ENCODE data around the gene PGAP2. TPM values are rescaled to one million over a fixed set of nuclear protein-coding genes. Genes with fewer than 3 reads are reported as not detected.

Gene PGAP2
- total and polyA plus RNA-seq, 7 experiments from 2014 or later = 20.8 to 28.3 (median 26.1) TPM

GRCh38 chr11:3830730-3831129 is 22.4 kb downstream of the PGAP2 start:
- peaks cover 3 to 38% (median 33%) of the 10 kb centered on the region in 5 donors for H3K36me3 Mint-ChIP-seq
- ChIA-PET POLR2A (interaction anchor here (0.9 to 17.9 kb wide), 6 partner anchors 8 to 242 kb away, joined by 3 to 399 read pairs (median 6); partner anchors contain the start of genes RHOG and STIM1), CTCF (interaction anchor here (1.8 kb wide), 1 partner anchor 9 kb away, joined by 5 read pairs; no protein-coding TSS in a partner anchor)

GRCh38 chr11:3831378-3832239 is 23.2 kb downstream of the PGAP2 start:
- H3K36me3 ChIP-seq (ENCODE audit: control insufficient read depth in 2 of 3, insufficient read depth in 3 of 3, low read length in 3 of 3) = peaks cover 2 to 54% (median 2%) of the 10 kb centered on the region in 3 experiments
- Mint-ChIP-seq H3K27ac (peak overlapping the region; percentile 57 to 99 (median 93)), H3K9me3 (peaks cover 0 to 2% (median 0%) of the 10 kb centered on the region in 11 donors), H3K36me3 (peaks cover 3 to 37% (median 30%) of the 10 kb centered on the region in 5 donors), H3K4me1 (peaks cover 61 to 82% (median 70%) of the 10 kb centered on the region in 7 donors), H3K4me3 (peak overlapping the region; percentile 59 to 94 (median 73)), H3K27me3 (no peaks in the 10 kb centered on the region)
- ChIA-PET POLR2A (interaction anchor here (0.6 to 17.9 kb wide), 9 partner anchors 8 to 241 kb away, joined by 3 to 399 read pairs (median 3); partner anchors contain the start of genes RHOG and STIM1), CTCF (interaction anchor here (1.0 to 1.8 kb wide), 3 partner anchors 8 to 241 kb away, joined by 3 to 5 read pairs (median 3); no protein-coding TSS in a partner anchor)
- no peaks in the 10 kb centered on the region for H3K9me3 ChIP-seq (ENCODE audit: control insufficient read depth in 2 of 3, low read length in 3 of 3)
- H3K27ac ChIP-seq (ENCODE audit: low read depth, low read length) = peak overlapping the region; percentile 53
- H3K4me1 ChIP-seq (ENCODE audit: control insufficient read depth in 2 of 2, insufficient read depth in 2 of 2, low read length in 2 of 2) = peaks cover 54 to 66% of the 10 kb centered on the region in 2 donors
- no peak overlapping the region for H3K4me3 ChIP-seq (ENCODE audit: low read length)
- intact Hi-C loops (cut with micrococcal nuclease) = no loop called here
- ATAC-seq (peak; percentile 61), DNase-seq (no peak)
- H3K27me3 ChIP-seq (ENCODE audit: control insufficient read depth in 2 of 2, insufficient read depth in 2 of 2, low read length in 2 of 2) = no peaks in the 10 kb centered on the region

More at GRCh38 chr11:3830730-3831129, 22.4 kb downstream of the PGAP2 start:
- no peaks in the 10 kb centered on the region for H3K27me3 ChIP-seq (ENCODE audit: control insufficient read depth in 2 of 2, insufficient read depth in 2 of 2, low read length in 2 of 2)
- H3K4me3 ChIP-seq (ENCODE audit: low read length) = no peak overlapping the region
- peaks cover 48 to 61% of the 10 kb centered on the region in 2 donors for H3K4me1 ChIP-seq (ENCODE audit: control insufficient read depth in 2 of 2, insufficient read depth in 2 of 2, low read length in 2 of 2)
- H3K4me1 Mint-ChIP-seq = peaks cover 59 to 82% (median 75%) of the 10 kb centered on the region in 7 donors
- peak overlapping the region; percentile 53 for H3K27ac ChIP-seq (ENCODE audit: low read depth, low read length)
- intact Hi-C loops (cut with micrococcal nuclease) = no loop called here
- peak overlapping the region; percentile 50 to 99 (median 93) for H3K27ac Mint-ChIP-seq
- peaks cover 2 to 63% (median 5%) of the 10 kb centered on the region in 3 experiments for H3K36me3 ChIP-seq (ENCODE audit: control insufficient read depth in 2 of 3, insufficient read depth in 3 of 3, low read length in 3 of 3)
- ATAC-seq (no peak), DNase-seq (no peak)
- H3K9me3 Mint-ChIP-seq = peaks cover 0 to 2% (median 0%) of the 10 kb centered on the region in 11 donors
- H3K27me3 Mint-ChIP-seq = no peaks in the 10 kb centered on the region
- peak overlapping the region in 4 of 10 donors; percentile 39 to 92 (median 80) for H3K4me3 Mint-ChIP-seq
- H3K9me3 ChIP-seq (ENCODE audit: control insufficient read depth in 2 of 3, low read length in 3 of 3) = no peaks in the 10 kb centered on the region

- Mint-ChIP-seq H3K4me3 (peak overlapping the region; percentile 16 to 99 (median 92)), H3K4me1 (peaks cover 64 to 84% (median 72%) of the 10 kb centered on the region in 7 donors), H3K27ac (peak overlapping the region in 8 of 9 donors; percentile 86 to 99 (median 93)), H3K27me3 (no peaks in the 10 kb centered on the region), H3K36me3 (peaks cover 3 to 33% (median 26%) of the 10 kb centered on the region in 5 donors), H3K9me3 (peaks cover 0 to 2% (median 0%) of the 10 kb centered on the region in 11 donors)
- DNase-seq (no peak), ATAC-seq (no peak)
- Histone ChIP-seq H3K27me3 (ENCODE audit: control insufficient read depth in 2 of 2, insufficient read depth in 2 of 2, low read length in 2 of 2) (no peaks in the 10 kb centered on the region), H3K4me3 (ENCODE audit: low read length) (no peak overlapping the region), H3K9me3 (ENCODE audit: control insufficient read depth in 2 of 3, low read length in 3 of 3) (no peaks in the 10 kb centered on the region), H3K27ac (ENCODE audit: low read depth, low read length) (peak overlapping the region; percentile 95), H3K36me3 (ENCODE audit: control insufficient read depth in 2 of 3, insufficient read depth in 3 of 3, low read length in 3 of 3) (peaks cover 0 to 42% (median 2%) of the 10 kb centered on the region in 3 experiments), H3K4me1 (ENCODE audit: control insufficient read depth in 2 of 2, insufficient read depth in 2 of 2, low read length in 2 of 2) (peaks cover 65 to 75% of the 10 kb centered on the region in 2 donors)
- ChIA-PET CTCF (interaction anchor here (0.5 to 1.8 kb wide), 4 partner anchors 9 to 151 kb away, joined by 3 to 5 read pairs (median 4); no protein-coding TSS in a partner anchor), POLR2A (interaction anchor here (0.6 to 17.9 kb wide), 8 partner anchors 9 to 253 kb away, joined by 3 to 399 read pairs (median 4); partner anchors contain the start of gene STIM1)
- intact Hi-C loops (cut with micrococcal nuclease) = no loop called here
Observed at GRCh38 chr11:3832816-3833215, 24.5 kb downstream of the PGAP2 start.

GRCh38 chr11:3833449-3833848 is 25.1 kb downstream of the PGAP2 start:
- peaks cover 0 to 37% (median 2%) of the 10 kb centered on the region in 3 experiments for H3K36me3 ChIP-seq (ENCODE audit: control insufficient read depth in 2 of 3, insufficient read depth in 3 of 3, low read length in 3 of 3)
- CTCF ChIA-PET = interaction anchor here (1.0 to 1.8 kb wide), 2 partner anchors 8 to 13 kb away, joined by 3 to 4 read pairs; no protein-coding TSS in a partner anchor
- Mint-ChIP-seq H3K27me3 (no peaks in the 10 kb centered on the region), H3K9me3 (peaks cover 0 to 2% (median 0%) of the 10 kb centered on the region in 11 donors), H3K36me3 (peaks cover 7 to 39% (median 21%) of the 10 kb centered on the region in 5 donors), H3K4me3 (peak overlapping the region; percentile 33 to 99 (median 92)), H3K4me1 (peaks cover 70 to 85% (median 78%) of the 10 kb centered on the region in 7 donors), H3K27ac (peak overlapping the region; percentile 58 to 99 (median 93))
- H3K9me3 ChIP-seq (ENCODE audit: control insufficient read depth in 2 of 3, low read length in 3 of 3) = no peaks in the 10 kb centered on the region
- no peak for DNase-seq
- POLR2A ChIA-PET = interaction anchor here (0.6 to 17.9 kb wide), 10 partner anchors 8 to 252 kb away, joined by 3 to 399 read pairs (median 4); partner anchors contain the start of gene STIM1
- no peaks in the 10 kb centered on the region for H3K27me3 ChIP-seq (ENCODE audit: control insufficient read depth in 2 of 2, insufficient read depth in 2 of 2, low read length in 2 of 2)
- peak overlapping the region; percentile 95 for H3K27ac ChIP-seq (ENCODE audit: low read depth, low read length)
- ATAC-seq = no peak
- no peak overlapping the region for H3K4me3 ChIP-seq (ENCODE audit: low read length)
- intact Hi-C loops (cut with micrococcal nuclease) = no loop called here
- peaks cover 71 to 81% of the 10 kb centered on the region in 2 donors for H3K4me1 ChIP-seq (ENCODE audit: control insufficient read depth in 2 of 2, insufficient read depth in 2 of 2, low read length in 2 of 2)

- POLR2A ChIA-PET = interaction anchor here (0.7 to 17.9 kb wide), 6 partner anchors 9 to 38 kb away, joined by 3 to 399 read pairs (median 4); partner anchors contain the start of gene STIM1
- H3K27me3 ChIP-seq (ENCODE audit: control insufficient read depth in 2 of 2, insufficient read depth in 2 of 2, low read length in 2 of 2) = no peaks in the 10 kb centered on the region
- peak overlapping the region; percentile 95 for H3K27ac ChIP-seq (ENCODE audit: low read depth, low read length)
- Mint-ChIP-seq H3K4me3 (peak overlapping the region; percentile 86 to 99 (median 94)), H3K36me3 (peaks cover 7 to 45% (median 24%) of the 10 kb centered on the region in 5 donors), H3K27me3 (no peaks in the 10 kb centered on the region), H3K4me1 (peaks cover 73 to 93% (median 83%) of the 10 kb centered on the region in 7 donors), H3K27ac (peak overlapping the region; percentile 86 to 99 (median 93)), H3K9me3 (peaks cover 0 to 4% (median 0%) of the 10 kb centered on the region in 11 donors)
- H3K9me3 ChIP-seq (ENCODE audit: control insufficient read depth in 2 of 3, low read length in 3 of 3) = no peaks in the 10 kb centered on the region
- peaks cover 78 to 88% of the 10 kb centered on the region in 2 donors for H3K4me1 ChIP-seq (ENCODE audit: control insufficient read depth in 2 of 2, insufficient read depth in 2 of 2, low read length in 2 of 2)
- DNase-seq (no peak), ATAC-seq (no peak)
- CTCF ChIA-PET = no interaction called here
- H3K4me3 ChIP-seq (ENCODE audit: low read length) = peak overlapping the region; percentile 38
- H3K36me3 ChIP-seq (ENCODE audit: control insufficient read depth in 2 of 3, insufficient read depth in 3 of 3, low read length in 3 of 3) = peaks cover 0 to 32% (median 2%) of the 10 kb centered on the region in 3 experiments
- intact Hi-C loops (cut with micrococcal nuclease) = loop anchor here in 1 of 2 donors (1.0 kb wide), 1 partner anchor 10 kb away; no protein-coding TSS in a partner anchor
Observed at GRCh38 chr11:3834349-3834663, 25.9 kb downstream of the PGAP2 start.

Data from naive thymus-derived CD4-positive, alpha-beta T cell (primary cell).